ENCODE measurements around the gene DKK1. TPM values are rescaled to one million over a fixed set of nuclear protein-coding genes. Genes with fewer than 3 reads are reported as not detected.
"Not testable (repeated sequence)": the region's sequence is repeated elsewhere in the genome, so short reads cannot be mapped to it uniquely, and the experiment has no call there.

The DKK1 gene
- total RNA-seq, 4 donors from 2014 or later, result 0.22 to 28.2 (median 1.9) TPM

DNA sequence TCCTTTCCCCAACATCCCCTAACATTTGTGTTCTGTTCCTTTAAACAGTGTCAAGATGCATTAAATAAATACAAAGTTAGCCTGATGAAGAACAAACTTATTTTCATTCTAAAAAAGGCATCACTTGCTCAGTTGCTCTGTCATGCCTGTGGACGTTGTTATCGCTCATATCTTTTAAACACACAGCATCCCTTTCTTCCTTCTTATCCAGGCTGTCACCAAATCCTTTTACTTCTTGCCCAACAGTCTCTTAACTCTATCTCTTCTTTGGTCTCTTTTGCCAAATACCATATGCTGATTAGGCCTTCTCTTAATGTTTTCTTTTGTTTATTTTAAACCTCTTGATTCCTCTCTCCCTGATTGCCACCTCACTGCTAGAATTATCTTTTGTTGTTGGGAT, 43.9 kb downstream of the DKK1 start:
- WGBS, 2 donors, result 45 to 53% methylated on average over 2 of the region's 2 CpGs
- no peak for TF ChIP-seq POLR2A (IDR thresholded peaks at IDR 0.05)
- Histone ChIP-seq H3K27ac (no peak overlapping the region), H3K4me3 (no peak overlapping the region), H3K9me3 (no peaks in the 10 kb centered on the region), H3K27me3 (no peaks in the 10 kb centered on the region), H3K4me1 (no peaks in the 10 kb centered on the region), H3K36me3 (no peaks in the 10 kb centered on the region)
- no peak for DNase-seq (ENCODE audit: low spot score in 2 of 2)

DNA sequence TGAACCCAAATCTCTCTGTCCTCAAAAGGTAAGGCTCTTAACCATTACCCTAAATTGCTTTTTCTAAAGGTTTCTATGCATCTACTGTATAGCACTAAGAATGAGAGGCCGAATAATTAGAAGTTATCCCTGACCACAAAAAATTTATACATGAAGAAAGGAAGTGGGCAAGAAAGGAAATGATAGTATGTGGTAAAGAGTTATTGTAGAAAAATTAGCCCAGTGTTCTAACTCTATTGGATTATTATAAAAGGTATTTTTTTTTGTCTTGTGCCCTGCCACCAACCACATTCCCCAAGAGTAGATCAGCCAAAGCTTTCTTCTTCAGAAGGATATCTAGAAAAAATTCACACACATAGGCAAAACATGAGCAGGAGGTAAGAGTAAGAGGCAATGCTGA, 45.4 kb downstream of the DKK1 start:
- no peak for DNase-seq (ENCODE audit: low spot score in 2 of 2)
- H3K9me3 ChIP-seq, result no peaks in the 10 kb centered on the region
- H3K27ac ChIP-seq, result no peak overlapping the region
- 84 to 86% methylated on average over 1 of the region's 1 CpG for WGBS, 2 donors
- H3K27me3 ChIP-seq, result no peaks in the 10 kb centered on the region
- TF ChIP-seq EP300 (IDR thresholded peaks at IDR 0.05) (no peak), POLR2A (IDR thresholded peaks at IDR 0.05) (no peak)
- TF ChIP-seq, protein P1, sequence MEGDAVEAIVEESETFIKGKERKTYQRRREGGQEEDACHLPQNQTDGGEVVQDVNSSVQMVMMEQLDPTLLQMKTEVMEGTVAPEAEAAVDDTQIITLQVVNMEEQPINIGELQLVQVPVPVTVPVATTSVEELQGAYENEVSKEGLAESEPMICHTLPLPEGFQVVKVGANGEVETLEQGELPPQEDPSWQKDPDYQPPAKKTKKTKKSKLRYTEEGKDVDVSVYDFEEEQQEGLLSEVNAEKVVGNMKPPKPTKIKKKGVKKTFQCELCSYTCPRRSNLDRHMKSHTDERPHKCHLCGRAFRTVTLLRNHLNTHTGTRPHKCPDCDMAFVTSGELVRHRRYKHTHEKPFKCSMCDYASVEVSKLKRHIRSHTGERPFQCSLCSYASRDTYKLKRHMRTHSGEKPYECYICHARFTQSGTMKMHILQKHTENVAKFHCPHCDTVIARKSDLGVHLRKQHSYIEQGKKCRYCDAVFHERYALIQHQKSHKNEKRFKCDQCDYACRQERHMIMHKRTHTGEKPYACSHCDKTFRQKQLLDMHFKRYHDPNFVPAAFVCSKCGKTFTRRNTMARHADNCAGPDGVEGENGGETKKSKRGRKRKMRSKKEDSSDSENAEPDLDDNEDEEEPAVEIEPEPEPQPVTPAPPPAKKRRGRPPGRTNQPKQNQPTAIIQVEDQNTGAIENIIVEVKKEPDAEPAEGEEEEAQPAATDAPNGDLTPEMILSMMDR (IDR thresholded peaks at IDR 0.05), result no peak
- no peaks in the 10 kb centered on the region for H3K4me1 ChIP-seq
- no peak overlapping the region for H3K4me3 ChIP-seq
- H3K36me3 ChIP-seq, result no peaks in the 10 kb centered on the region

DNA sequence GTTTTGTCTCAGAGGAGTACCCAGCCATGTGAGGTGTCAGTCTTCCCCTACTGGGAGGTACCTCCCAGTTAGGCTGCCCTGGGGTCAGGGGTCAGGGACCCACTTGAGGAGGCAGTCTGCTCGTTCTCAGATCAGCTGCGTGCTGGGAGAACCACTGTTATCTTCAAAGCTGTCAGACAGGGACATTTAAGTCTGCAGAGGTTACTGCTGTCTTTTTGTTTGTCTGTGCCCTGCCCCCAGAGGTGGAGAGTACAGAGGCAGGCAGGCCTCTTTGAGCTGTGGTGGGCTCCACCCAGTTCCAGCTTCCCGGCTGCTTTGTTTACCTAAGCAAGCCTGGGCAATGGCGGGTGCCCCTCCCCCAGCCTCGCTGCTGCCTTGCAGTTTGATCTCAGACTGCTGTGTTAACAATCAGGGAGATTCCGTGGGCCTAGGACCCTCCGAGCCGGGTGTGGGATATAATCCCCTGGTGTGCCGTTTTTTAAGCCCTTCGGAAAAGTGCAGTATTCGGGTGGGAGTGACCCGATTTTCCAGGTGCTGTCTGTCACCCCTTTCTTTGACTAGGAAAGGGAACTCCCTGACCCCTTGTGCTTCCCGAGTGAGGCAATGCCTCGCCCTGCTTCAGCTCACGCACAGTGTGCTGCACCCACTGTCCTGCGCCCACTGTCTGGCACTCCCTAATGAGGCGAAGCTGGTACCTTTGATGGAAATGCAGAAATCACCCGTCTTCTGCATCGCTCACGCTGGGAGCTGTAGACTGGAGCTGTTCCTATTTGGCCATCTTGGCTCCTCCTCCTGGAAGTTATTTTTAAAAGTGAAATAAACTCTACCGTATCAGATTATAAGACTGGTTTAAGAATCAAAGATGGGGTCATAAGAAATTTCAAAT, 51.7 kb downstream of the DKK1 start:
- H3K27ac ChIP-seq; H3K27me3 ChIP-seq; H3K36me3 ChIP-seq; H3K9me3 ChIP-seq; H3K4me1 ChIP-seq; DNase-seq (ENCODE audit: low spot score in 2 of 2); H3K4me3 ChIP-seq: not testable (repeated sequence)
- WGBS, 2 donors, result 92 to 93% methylated on average over 21 of the region's 21 CpGs

Data from tibial nerve (tissue), 4 donors.